MM.1S (cell line): ENCODE data around the gene FBXO24.

ENCODE experiments used
- DNase-seq: peaks from one replicate; pipeline ENCODE4 v3.0.0-alpha.2; 2015
- H2AFZ ChIP-seq: fragments of 300-600 bp; sonication (generic); 2 replicates; pipeline ENCODE4 v1.6.0; 2016; ENCODE audit warnings: antibody characterized with exemption, low read length
- H3F3A ChIP-seq: fragments of 300-600 bp; sonication (generic); 2 replicates; pipeline ENCODE4 v1.6.1; 2016; ENCODE audit warnings: mild to moderate bottlenecking, antibody characterized with exemption, low read length, moderate library complexity, mixed read lengths; ENCODE audit not compliant: insufficient read depth
- H3K27ac ChIP-seq: fragments of 300-600 bp; sonication (generic); 2 replicates; pipeline ENCODE4 v1.5.1; 2016; ENCODE audit warnings: mild to moderate bottlenecking, low read length
- H3K27me3 ChIP-seq: fragments of 300-600 bp; sonication (generic); replicated peaks from 2 replicates; pipeline ENCODE4 v1.6.0; 2016; ENCODE audit warnings: low read length; ENCODE audit not compliant: insufficient read depth
- H3K36me3 ChIP-seq: fragments of 300-600 bp; sonication (generic); replicated peaks from 2 replicates; pipeline ENCODE4 v1.6.1; 2016; ENCODE audit warnings: mild to moderate bottlenecking, low read length, mixed read lengths; ENCODE audit not compliant: insufficient read depth
- H3K4me1 ChIP-seq: fragments of 300-600 bp; sonication (generic); 2 replicates; pipeline ENCODE4 v1.6.1; 2016; ENCODE audit warnings: low read length, mixed read lengths
- H3K4me2 ChIP-seq: fragments of 300-600 bp; sonication (generic); 2 replicates; pipeline ENCODE4 v1.6.0; 2016; ENCODE audit warnings: low read depth, low read length
- H3K4me3 ChIP-seq: fragments of 300-600 bp; sonication (generic); 2 replicates; pipeline ENCODE4 v1.5.1; 2016; ENCODE audit warnings: low read length, mixed read lengths
- H3K79me2 ChIP-seq: fragments of 300-600 bp; sonication (generic); 2 replicates; pipeline ENCODE4 v1.6.1; 2016; ENCODE audit warnings: mixed run types, low read length, mixed read lengths
- H3K9ac ChIP-seq: fragments of 300-600 bp; sonication (generic); 2 replicates; pipeline ENCODE4 v1.6.1; 2016; ENCODE audit warnings: low read length, mixed read lengths
- H3K9me2 ChIP-seq: fragments of 300-600 bp; sonication (generic); replicated peaks from 2 replicates; pipeline ENCODE4 v1.6.1; 2016; ENCODE audit warnings: mild to moderate bottlenecking, low read length, mixed read lengths; ENCODE audit not compliant: insufficient read depth
- H3K9me3 ChIP-seq: fragments of 300-600 bp; sonication (generic); replicated peaks from 2 replicates; pipeline ENCODE4 v1.6.1; 2016; ENCODE audit warnings: mild to moderate bottlenecking, low read length, mixed read lengths; ENCODE audit not compliant: insufficient read depth
- H4K20me1 ChIP-seq: fragments of 300-600 bp; sonication (generic); 2 replicates; pipeline ENCODE4 v1.6.1; 2016; ENCODE audit warnings: mild to moderate bottlenecking, low read length, moderate library complexity, mixed read lengths; ENCODE audit not compliant: insufficient read depth
- CTCF ChIP-seq: fragments of 300-600 bp; sonication (generic); IDR thresholded peaks from 2 replicates; pipeline ENCODE4 v1.5.1; 2016; ENCODE audit warnings: antibody characterized with exemption, low read length, mixed read lengths
- EZH2 ChIP-seq: fragments of 300-600 bp; sonication (generic); optimal IDR thresholded peaks from 2 replicates; pipeline ENCODE3; 2017; ENCODE audit warnings: low read depth, mild to moderate bottlenecking, antibody characterized with exemption, low read length, mixed read lengths
- EZH2phosphoT487 ChIP-seq: fragments of 300-600 bp; sonication (generic); IDR thresholded peaks from 2 replicates; pipeline ENCODE4 v1.6.1; 2018; ENCODE audit warnings: antibody characterized with exemption, low read length

The FBXO24 gene

GRCh38 chr7:100623951-100624824, 38.1 kb downstream of the FBXO24 start:
- H3K4me2 ChIP-seq: no peak overlapping the region
- H3K4me1 ChIP-seq: no peaks in the 10 kb centered on the region
- H2AFZ ChIP-seq: no peak overlapping the region
- H3K9me3 ChIP-seq: no peaks in the 10 kb centered on the region
- H3K9me2 ChIP-seq: no peaks in the 10 kb centered on the region
- H4K20me1 ChIP-seq: no peaks in the 10 kb centered on the region
- DNase-seq: no peak
- no peak overlapping the region for H3K9ac ChIP-seq
- no peak overlapping the region for H3K4me3 ChIP-seq
- H3K36me3 ChIP-seq: no peaks in the 10 kb centered on the region
- H3K27ac ChIP-seq: no peak overlapping the region
- H3K79me2 ChIP-seq: no peaks in the 10 kb centered on the region
- H3F3A ChIP-seq: no peaks in the 10 kb centered on the region
- TF ChIP-seq EZH2phosphoT487 (no peak), CTCF (no peak), EZH2 (no peak)
- peaks cover 83% of the 10 kb centered on the region for H3K27me3 ChIP-seq

- peaks cover 80% of the 10 kb centered on the region for H3K27me3 ChIP-seq
- H3F3A ChIP-seq: no peaks in the 10 kb centered on the region
- H3K9ac ChIP-seq: no peak overlapping the region
- H3K4me1 ChIP-seq: no peaks in the 10 kb centered on the region
- H3K79me2 ChIP-seq: no peaks in the 10 kb centered on the region
- no peaks in the 10 kb centered on the region for H4K20me1 ChIP-seq
- peak overlapping the region; percentile 72 for H2AFZ ChIP-seq
- peak overlapping the region; percentile 86; the same call in 1 of the 2 replicates for H3K4me2 ChIP-seq
- H3K36me3 ChIP-seq: no peaks in the 10 kb centered on the region
- no peak for DNase-seq
- no peaks in the 10 kb centered on the region for H3K9me2 ChIP-seq
- H3K9me3 ChIP-seq: no peaks in the 10 kb centered on the region
- TF ChIP-seq EZH2phosphoT487: no peak
- TF ChIP-seq EZH2: no peak
- TF ChIP-seq CTCF: no peak
- peak overlapping the region; percentile 47 for H3K4me3 ChIP-seq
- H3K27ac ChIP-seq: no peak overlapping the region
These were observed 39.9 kb downstream of the FBXO24 start for GRCh38 chr7:100626055-100626454.

GRCh38 chr7:100626530-100627237, 40.6 kb downstream of the FBXO24 start:
- Histone ChIP-seq H3K79me2 (no peaks in the 10 kb centered on the region), H3K4me2 (peak overlapping the region; percentile 86), H3K9me2 (no peaks in the 10 kb centered on the region), H3K27ac (no peak overlapping the region), H2AFZ (peak overlapping the region; percentile 72), H3K4me1 (no peaks in the 10 kb centered on the region), H3K27me3 (peaks cover 79% of the 10 kb centered on the region), H3F3A (no peaks in the 10 kb centered on the region), H3K36me3 (no peaks in the 10 kb centered on the region), H4K20me1 (no peaks in the 10 kb centered on the region), H3K9ac (no peak overlapping the region), H3K9me3 (no peaks in the 10 kb centered on the region), H3K4me3 (peak overlapping the region; percentile 47)
- TF ChIP-seq EZH2: no peak
- no peak for TF ChIP-seq EZH2phosphoT487
- TF ChIP-seq CTCF: no peak
- DNase-seq: peak; percentile 68
